ENCODE data around the gene FRMD4A.

DNA sequence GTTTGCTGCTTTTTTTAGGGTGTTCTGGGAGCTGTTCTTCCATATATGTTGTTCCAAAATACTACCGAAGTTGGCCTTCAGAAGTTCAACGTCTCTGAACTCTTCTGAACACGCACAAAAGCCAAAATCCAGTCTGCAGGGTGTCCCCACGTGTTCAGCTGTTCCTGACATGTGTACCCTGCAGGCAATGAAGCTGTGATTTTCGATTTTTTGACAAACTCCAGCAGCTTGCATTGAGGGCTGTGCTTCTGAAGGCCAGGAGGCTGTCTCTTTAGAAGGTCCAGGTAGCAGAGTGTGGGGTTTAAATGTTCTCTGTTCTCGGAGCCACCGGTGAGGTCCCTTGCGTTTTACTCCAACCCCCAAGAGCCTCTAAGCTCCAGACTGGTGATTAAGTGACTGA is 598.9 kb downstream of the FRMD4A start:
- TF ChIP-seq POLR2A (IDR thresholded peaks at IDR 0.05): no peak
- no peak for TF ChIP-seq CTCF (IDR thresholded peaks at IDR 0.05)
- TF ChIP-seq EP300 (IDR thresholded peaks at IDR 0.05): no peak
- TF ChIP-seq POLR2AphosphoS5 (IDR thresholded peaks at IDR 0.05): no peak
